ENCODE data around the gene BRINP1. TPM values are rescaled to one million over a fixed set of nuclear protein-coding genes. Genes with fewer than 3 reads are reported as not detected.

Gene BRINP1
- total and polyA plus RNA-seq, 2 of the 8 experiments (the other 6 are each of a cell fraction or from before 2014, with no cell fraction given): 19.5 to 20.5 TPM

- 87% methylated on average over 4 of the region's 4 CpGs; no CpG with 5 or more reads in 1 of the 2 experiments for WGBS, 2 experiments (ENCODE audit: extremely low coverage in 1 of 2, insufficient coverage in 1 of 2, insufficient read length in 1 of 2, insufficient replicate concordance in 2 of 2, low coverage in 1 of 2, low lambda C conversion rate in 2 of 2, missing lambda C conversion rate in 1 of 2)
- H3K23ac ChIP-seq (ENCODE audit: insufficient read length): no peak overlapping the region
- H2BK12ac ChIP-seq (ENCODE audit: low read depth, low read length): no peak overlapping the region
- no peak overlapping the region for H4K91ac ChIP-seq (replicated peaks; ENCODE audit: insufficient read length, low read length)
- no peak for DNase-seq (ENCODE audit: low read depth in 1 of 2, low spot score in 2 of 2)
- H3K79me2 ChIP-seq (ENCODE audit: control insufficient read depth in 1 of 2, insufficient read depth in 2 of 2, low read length in 2 of 2): no peaks in the 10 kb centered on the region
- no peaks in the 10 kb centered on the region for H3K27me3 ChIP-seq (replicated peaks in 1 of 4; ENCODE audit: control insufficient read depth in 3 of 4, extremely low read depth in 1 of 4, insufficient read depth in 3 of 4, low read length in 3 of 4)
- H2BK120ac ChIP-seq (replicated peaks; ENCODE audit: low read depth, low read length): no peak overlapping the region
- H3K36me3 ChIP-seq (ENCODE audit: control insufficient read depth in 2 of 4, insufficient read depth in 4 of 4, low read length in 3 of 4): no peaks in the 10 kb centered on the region
- no peak overlapping the region for H2AK5ac ChIP-seq (ENCODE audit: low read depth, low read length)
- H3K4ac ChIP-seq (replicated peaks; ENCODE audit: insufficient read length, low read depth, low read length): no peak overlapping the region
- no peaks in the 10 kb centered on the region for H4K20me1 ChIP-seq (replicated peaks in 1 of 2; ENCODE audit: control insufficient read depth in 1 of 2, insufficient read depth in 2 of 2, low read length in 2 of 2)
- H3K79me1 ChIP-seq (ENCODE audit: low read depth, low read length): no peaks in the 10 kb centered on the region
- FAIRE-seq: no peak
- no peak overlapping the region for H2BK20ac ChIP-seq (ENCODE audit: low read length)
- H4K8ac ChIP-seq (ENCODE audit: extremely low read depth, insufficient read depth, low read length): peak overlapping the region; percentile 28; the same call in 1 of the 2 replicates
- H3K23me2 ChIP-seq (ENCODE audit: low read depth, low read length): no peaks in the 10 kb centered on the region
- H3K4me2 ChIP-seq (ENCODE audit: insufficient read depth in 1 of 2, low read depth in 2 of 2, low read length in 2 of 2): no peak overlapping the region
- no peak overlapping the region for H3K9ac ChIP-seq (replicated peaks in 1 of 4; ENCODE audit: extremely low read depth in 1 of 4, low read depth in 3 of 4, low read length in 3 of 4)
- H3K4me1 ChIP-seq (replicated peaks in 1 of 4; ENCODE audit: control insufficient read depth in 3 of 4, insufficient read depth in 4 of 4, low read length in 3 of 4): no peaks in the 10 kb centered on the region
- TF ChIP-seq SP1 (IDR thresholded peaks at IDR 0.05; ENCODE audit: low read depth, low read length): no peak
- TF ChIP-seq RAD21 (IDR thresholded peaks at IDR 0.05 in 1 of 2, conservative IDR thresholded peaks at IDR 0.05 in 1 of 2; ENCODE audit: low read depth in 2 of 2, low read length in 2 of 2): peak; percentile 16 to 20; a peak in 2 of 4 replicates
- TF ChIP-seq ATF3 (IDR thresholded peaks at IDR 0.05; ENCODE audit: insufficient read depth, low read depth, low read length): no peak
- TF ChIP-seq ZNF274 (IDR thresholded peaks at IDR 0.05; ENCODE audit: borderline replicate concordance, extremely low read depth, low read length): no peak
- no peak for TF ChIP-seq RFX5 (IDR thresholded peaks at IDR 0.05; ENCODE audit: borderline replicate concordance, low read depth, low read length)
- peak in 1 of 3 experiments; percentile 6; a peak in 2 of 4 replicates for TF ChIP-seq CTCF (IDR thresholded peaks at IDR 0.05; ENCODE audit: control extremely low read depth in 1 of 3, insufficient read depth in 1 of 3, low read depth in 1 of 3, low read length in 3 of 3)
- TF ChIP-seq POLR2AphosphoS5 (IDR thresholded peaks at IDR 0.05; ENCODE audit: low read depth, low read length): no peak
- TF ChIP-seq USF2 (IDR thresholded peaks at IDR 0.05; ENCODE audit: low read length): no peak
- TF ChIP-seq MAX (IDR thresholded peaks at IDR 0.05): no peak
- H4K5ac ChIP-seq (ENCODE audit: insufficient read length, low read depth, low read length): no peak overlapping the region
- ChIA-PET CTCF (ENCODE audit: partially characterized antibody) (interaction anchor here (1.2 kb wide), 1 partner anchor 10 kb away, joined by 3 read pairs; no protein-coding TSS in a partner anchor), POLR2A (ENCODE audit: partially characterized antibody) (no interaction called here)
- H2BK5ac ChIP-seq (ENCODE audit: low read depth, low read length): no peak overlapping the region
- H2AFZ ChIP-seq (ENCODE audit: low read length): 0 out of 2 replicates have a peak overlapping the region, but pooled peaks have one; percentile 9
- no peak overlapping the region for H3K14ac ChIP-seq (ENCODE audit: insufficient read length)
- H3K9me3 ChIP-seq (ENCODE audit: insufficient read depth in 2 of 2, low read depth in 1 of 2, low read length in 1 of 2): no peaks in the 10 kb centered on the region
- H3K18ac ChIP-seq (ENCODE audit: extremely low read depth, low read length): no peak overlapping the region
- H3K27ac ChIP-seq (ENCODE audit: low read depth, low read length): no peak overlapping the region
- H2BK15ac ChIP-seq (ENCODE audit: low read length): no peak overlapping the region
- no peak overlapping the region for H3K4me3 ChIP-seq (ENCODE audit: extremely low read depth in 1 of 4, insufficient read depth in 2 of 4, low read depth in 3 of 4, low read length in 4 of 4)
- no peak overlapping the region for H3K56ac ChIP-seq (replicated peaks; ENCODE audit: insufficient read length, low read depth, low read length)
These were observed 43.2 kb upstream of the BRINP1 start for GRCh38 chr9:119412399-119412798.
